HFFc6 (cell line): ENCODE measurements around the gene ANKRD49. TPM values are rescaled to one million over a fixed set of nuclear protein-coding genes. Genes with fewer than 3 reads are reported as not detected.

Source experiments
- DNase-seq: peaks from one replicate; pipeline ENCODE4 v3.0.0-alpha.2; 2018
- H3K27ac Mint-ChIP-seq: 2 replicates; pipeline ENCODE4 v1.8.0; 2020; ENCODE audit warnings: mild to moderate bottlenecking, mixed read lengths
- H3K27me3 Mint-ChIP-seq: 2 replicates; pipeline ENCODE4 v1.8.0; 2021; ENCODE audit warnings: mild to moderate bottlenecking, moderate library complexity, mixed read lengths; ENCODE audit not compliant: insufficient read depth
- H3K36me3 Mint-ChIP-seq: 2 replicates; pipeline ENCODE4 v1.8.0; 2021; ENCODE audit warnings: low read depth, mixed read lengths
- H3K4me1 Mint-ChIP-seq: 2 replicates; pipeline ENCODE4 v1.8.0; 2020; ENCODE audit warnings: low read depth, mixed read lengths
- H3K4me3 Mint-ChIP-seq: 2 replicates; pipeline ENCODE4 v1.8.0; 2020; ENCODE audit warnings: mild to moderate bottlenecking, moderate library complexity, mixed read lengths
- H3K9me3 Mint-ChIP-seq: 2 replicates; pipeline ENCODE4 v1.8.0; 2020; ENCODE audit warnings: mild to moderate bottlenecking, mixed read lengths
- CTCF ChIP-seq: fragments of 200-600 bp; sonication (generic); IDR thresholded peaks from 2 replicates; pipeline ENCODE4 v1.5.0; 2021; ENCODE audit warnings: antibody characterized with exemption, mild to moderate bottlenecking
- total RNA-seq, 6 experiments: library from RNA; stranded (reverse); fragmentation: NEBNext Ultra II Directional; extraction: Animal tissue kit (Norgen Biotek cat#: 25700); gene quantifications; 2 replicates in 1 of 6; 3 replicates in 5 of 6; pipeline ENCODE4 v1.2.3, GENCODE V29; 2021

Gene ANKRD49
- total RNA-seq, 6 experiments from 2014 or later = 7.2 to 8.7 (median 7.9) TPM

GRCh38 chr11:94536386-94536785 lies 42.6 kb downstream of the ANKRD49 start:
- H3K4me3 Mint-ChIP-seq = no peak overlapping the region
- H3K27me3 Mint-ChIP-seq = peaks cover 18% of the 10 kb centered on the region
- peaks cover 11% of the 10 kb centered on the region; the same call in 1 of the 2 replicates for H3K4me1 Mint-ChIP-seq
- no peak for DNase-seq
- H3K9me3 Mint-ChIP-seq = no peaks in the 10 kb centered on the region
- no peak for TF ChIP-seq CTCF
- H3K27ac Mint-ChIP-seq = no peak overlapping the region
- no peaks in the 10 kb centered on the region for H3K36me3 Mint-ChIP-seq

GRCh38 chr11:94537031-94537600 lies 43.3 kb downstream of the ANKRD49 start:
- Mint-ChIP-seq H3K27me3 (peaks cover 18% of the 10 kb centered on the region), H3K4me1 (peaks cover 11% of the 10 kb centered on the region; the same call in 1 of the 2 replicates), H3K4me3 (no peak overlapping the region), H3K27ac (no peak overlapping the region), H3K36me3 (no peaks in the 10 kb centered on the region), H3K9me3 (no peaks in the 10 kb centered on the region)
- DNase-seq = peak; percentile 27
- TF ChIP-seq CTCF = no peak

- Mint-ChIP-seq H3K4me3 (no peak overlapping the region), H3K27me3 (peaks cover 12% of the 10 kb centered on the region)
Measured at GRCh38 chr11:94539420-94539819, 45.6 kb downstream of the ANKRD49 start.

GRCh38 chr11:94543695-94544645 lies 50.2 kb downstream of the ANKRD49 start, which contains the start of gene FUT4:
FUT4 (plus strand) TSS chr11:94543921; CDS start chr11:94544134, 213 bp downstream.
- Mint-ChIP-seq H3K4me3 (peak within 1 kb of the TSS; percentile 90), H3K36me3 (peaks cover 6% of the 10 kb centered on the region; the same call in 1 of the 2 replicates), H3K4me1 (peaks cover 35% of the 10 kb centered on the region), H3K9me3 (no peaks in the 10 kb centered on the region), H3K27ac (peak within 1 kb of the TSS; percentile 98), H3K27me3 (peaks cover 9% of the 10 kb centered on the region; the same call in 1 of the 2 replicates)
- no peak for TF ChIP-seq CTCF
- peak; percentile 39 for DNase-seq

More at GRCh38 chr11:94539420-94539819, 45.6 kb downstream of the ANKRD49 start:
- no peak for DNase-seq
- TF ChIP-seq CTCF = no peak
- Mint-ChIP-seq H3K9me3 (no peaks in the 10 kb centered on the region), H3K27ac (no peak overlapping the region), H3K36me3 (no peaks in the 10 kb centered on the region), H3K4me1 (peaks cover 22% of the 10 kb centered on the region; the same call in 1 of the 2 replicates)

- no peak for TF ChIP-seq CTCF
- H3K27me3 Mint-ChIP-seq = peaks cover 4% of the 10 kb centered on the region; the same call in 1 of the 2 replicates
- peaks cover 35% of the 10 kb centered on the region for H3K4me1 Mint-ChIP-seq
- no peak for DNase-seq
- H3K4me3 Mint-ChIP-seq = peak overlapping the region; percentile 71; the same call in 1 of the 2 replicates
- no peaks in the 10 kb centered on the region for H3K9me3 Mint-ChIP-seq
- peaks cover 6% of the 10 kb centered on the region; the same call in 1 of the 2 replicates for H3K36me3 Mint-ChIP-seq
- no peak overlapping the region for H3K27ac Mint-ChIP-seq
Measured at GRCh38 chr11:94544646-94545263, 51.0 kb downstream of the ANKRD49 start.
